Breast epithelium (tissue), 4 donors: ENCODE data around the gene STIMATE. TPM values are rescaled to one million over a fixed set of nuclear protein-coding genes. Genes with fewer than 3 reads are reported as not detected.

Source experiments
- DNase-seq, 2 donors: peaks; one replicate each; pipeline ENCODE4 v3.0.0-alpha.2; 2019; ENCODE audit warnings: low spot score in 2 of 2
- H3K27ac ChIP-seq, 2 donors: fragments of 200-600 bp; sonication (generic) in 1 of 2; one replicate each; pipeline ENCODE4 v1.5.1; 2016 to 2019; ENCODE audit warnings: mild to moderate bottlenecking in 1 of 2
- H3K27me3 ChIP-seq, 2 donors: fragments of 200-600 bp; sonication (generic) in 1 of 2; one replicate each; pipeline versions ENCODE4 v1.5.1 to v1.6.0; 2017 to 2019; ENCODE audit warnings: control low read depth in 1 of 2, mild to moderate bottlenecking in 1 of 2
- H3K36me3 ChIP-seq: fragments of 200-600 bp; one replicate; pipeline ENCODE4 v1.5.1; 2019
- H3K4me1 ChIP-seq, 2 donors: fragments of 200-600 bp; sonication (generic); one replicate each; pipeline ENCODE4 v1.5.1; 2016 to 2019; ENCODE audit warnings: control low read depth in 1 of 2
- H3K4me3 ChIP-seq, 3 donors: fragments of 200-600 bp; sonication (generic); 1 replicate in 2 of 3; 2 replicates in 1 of 3; pipeline ENCODE4 v1.5.1; 2016 to 2019; ENCODE audit warnings: mild to moderate bottlenecking in 3 of 3, moderate library complexity in 2 of 3
- H3K9me3 ChIP-seq, 2 donors: fragments of 200-600 bp; sonication (generic) in 1 of 2; one replicate each; pipeline ENCODE4 v1.5.1; 2016 to 2019; ENCODE audit warnings: control low read depth in 1 of 2
- CTCF ChIP-seq, 3 donors: fragments of 450-650 bp; IDR thresholded peaks; one replicate each; pipeline ENCODE4 v1.5.1; 2016 to 2017; ENCODE audit warnings: antibody characterized with exemption in 3 of 3, mild to moderate bottlenecking in 3 of 3, moderate library complexity in 3 of 3
- POLR2A ChIP-seq: fragments of 450-650 bp; IDR thresholded peaks from one replicate; pipeline ENCODE4 v1.6.1; 2016; ENCODE audit warnings: antibody characterized with exemption, mild to moderate bottlenecking, moderate library complexity
- POLR2AphosphoS5 ChIP-seq, 3 donors: sonication (generic); formaldehyde crosslinking; IDR thresholded peaks; one replicate each; pipeline ENCODE4 v1.6.1; 2017; ENCODE audit warnings: antibody characterized with exemption in 3 of 3
- intact Hi-C: fragments of 100-400 bp; cut with DNase I; formaldehyde crosslinking; loops from one replicate; pipeline ENCODE4 v1.15.1; 2023; ENCODE audit warnings: low total_unique reads
- total RNA-seq, 3 donors: library from RNA; depleted of rRNA; stranded (reverse); fragments of >200 nt; gene quantifications; one replicate each; pipeline ENCODE4 v1.1.0, GENCODE V29; 2016

STIMATE gene
- total RNA-seq, 3 donors from 2014 or later = 14.0 to 18.7 (median 14.7) TPM

GRCh38 chr3:52788890-52789745, 108.2 kb downstream of the STIMATE start:
- no peaks in the 10 kb centered on the region for H3K9me3 ChIP-seq
- no peak overlapping the region for H3K4me3 ChIP-seq
- H3K36me3 ChIP-seq = no peaks in the 10 kb centered on the region
- no peak for DNase-seq
- no peak for TF ChIP-seq POLR2A
- TF ChIP-seq POLR2AphosphoS5 (IDR thresholded peaks at IDR 0.05) = no peak
- TF ChIP-seq CTCF (IDR thresholded peaks at IDR 0.05) = no peak
- H3K27ac ChIP-seq = no peak overlapping the region
- no peaks in the 10 kb centered on the region for H3K4me1 ChIP-seq
- intact Hi-C loops = no loop called here
- no peaks in the 10 kb centered on the region for H3K27me3 ChIP-seq

DNA sequence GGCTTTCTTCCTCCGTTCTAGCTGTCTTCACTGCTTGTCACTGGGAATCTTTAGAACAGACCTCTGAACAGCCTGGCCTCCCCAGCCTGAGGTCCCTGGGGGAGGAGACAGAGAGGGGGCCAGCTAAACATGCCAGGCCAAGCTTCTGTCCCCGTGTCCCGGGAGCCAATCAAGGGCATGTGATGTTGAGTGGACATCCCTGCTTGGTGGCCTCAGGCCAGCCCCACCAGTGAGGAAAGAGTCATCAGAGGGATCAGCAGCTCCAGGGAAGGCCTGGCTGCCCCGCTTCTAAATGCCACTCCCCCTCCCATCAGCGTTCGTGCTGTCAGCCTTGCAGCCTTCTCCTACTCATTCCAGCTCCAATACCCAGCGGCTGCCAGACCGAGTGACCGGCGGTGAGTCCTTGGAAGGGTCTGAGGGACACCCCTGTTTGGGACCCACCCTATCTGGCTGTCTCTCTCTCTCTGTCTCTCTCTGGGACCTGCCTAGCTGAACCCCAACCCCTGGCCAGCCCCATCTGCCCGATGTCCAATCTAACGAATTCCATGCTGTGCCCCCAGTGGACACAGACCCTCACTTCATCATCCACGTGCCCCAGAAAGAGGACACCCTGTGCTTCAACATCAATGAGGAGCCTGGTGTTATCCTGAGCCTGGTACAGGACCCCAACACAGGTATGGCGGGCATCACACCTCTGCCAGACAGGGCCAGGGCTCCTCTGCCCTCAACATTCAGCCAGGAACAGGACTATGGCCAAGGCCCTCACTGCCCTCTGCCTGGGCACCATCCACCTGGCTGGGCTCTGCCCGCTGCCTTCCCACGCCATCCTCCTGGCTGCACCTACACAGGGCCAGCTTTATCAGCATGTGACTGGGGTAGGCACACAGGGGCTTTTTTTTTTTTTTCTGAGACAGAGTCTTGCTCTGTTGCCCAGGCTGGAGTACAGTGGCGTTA, 109.4 kb downstream of the STIMATE start:
- intact Hi-C loops = no loop called here
- no peak for TF ChIP-seq CTCF (IDR thresholded peaks at IDR 0.05)
- no peak for TF ChIP-seq POLR2AphosphoS5 (IDR thresholded peaks at IDR 0.05)
- no peak for TF ChIP-seq POLR2A
- Histone ChIP-seq H3K4me3 (no peak overlapping the region), H3K36me3 (no peaks in the 10 kb centered on the region), H3K27ac (no peak overlapping the region), H3K27me3 (no peaks in the 10 kb centered on the region), H3K4me1 (no peaks in the 10 kb centered on the region), H3K9me3 (no peaks in the 10 kb centered on the region)
- no peak for DNase-seq

GRCh38 chr3:52787246-52787645, 110.1 kb downstream of the STIMATE start:
- H3K4me1 ChIP-seq = no peaks in the 10 kb centered on the region
- no peak for DNase-seq
- no peak for TF ChIP-seq POLR2AphosphoS5 (IDR thresholded peaks at IDR 0.05)
- no peak for TF ChIP-seq POLR2A
- H3K36me3 ChIP-seq = no peaks in the 10 kb centered on the region
- H3K9me3 ChIP-seq = no peaks in the 10 kb centered on the region
- no peak overlapping the region for H3K27ac ChIP-seq
- H3K4me3 ChIP-seq = no peak overlapping the region
- no peaks in the 10 kb centered on the region for H3K27me3 ChIP-seq
- intact Hi-C loops = no loop called here

Other genes with a start within 250 kb of the STIMATE start
- gene PBRM1, start 211.6 kb downstream of the STIMATE start, total RNA-seq = 10 to 100 TPM; 81.0 to 98.7 (median 98.6) TPM
- gene GNL3, start 211.5 kb downstream of the STIMATE start, total RNA-seq = 100 to 1,000 TPM in 2 of 3 donors, 10 to 100 TPM in 1; 57.3 to 137 (median 126) TPM
- gene GLT8D1, start 191.8 kb downstream of the STIMATE start, total RNA-seq = 10 to 100 TPM; 44.5 to 65.7 (median 56.4) TPM
- 10 to 100 TPM; 77.1 to 90.2 (median 86.5) TPM for gene SPCS1, start 191.4 kb downstream of the STIMATE start, total RNA-seq
- gene NEK4, start 126.6 kb downstream of the STIMATE start, total RNA-seq = 10 to 100 TPM; 16.5 to 32.4 (median 30.0) TPM
- gene ITIH1, start 119.9 kb downstream of the STIMATE start, total RNA-seq = under 1 TPM in 2 of 3 donors, not detected in 1; 0.32 to 0.33 TPM
- gene ITIH3, start 102.8 kb downstream of the STIMATE start, total RNA-seq = 1 to 10 TPM in 1 of 3 donors, under 1 TPM in 2; 0.64 to 6.6 (median 0.88) TPM
- gene ITIH4, start 66.9 kb downstream of the STIMATE start, total RNA-seq = 1 to 10 TPM; 5.6 to 9.5 (median 5.8) TPM
- gene MUSTN1, start 62.5 kb downstream of the STIMATE start, total RNA-seq = 10 to 100 TPM in 1 of 3 donors, 1 to 10 TPM in 2; 5.9 to 13.0 (median 6.9) TPM
- gene SFMBT1, start 148.5 kb upstream of the STIMATE start, total RNA-seq = 10 to 100 TPM; 17.9 to 35.1 (median 30.2) TPM
- 10 to 100 TPM in 2 of 3 donors, 1 to 10 TPM in 1; 9.5 to 11.7 (median 10.1) TPM for gene RFT1, start 232.9 kb upstream of the STIMATE start, total RNA-seq